OCI-LY3 (cell line): ENCODE results near the gene CUL7.

Experiments used
- H2AFZ ChIP-seq: fragments of 200-600, 300-600 bp; shearing (Covaris generic); 2 replicates; pipeline ENCODE4 v1.6.0; 2014; ENCODE audit warnings: antibody characterized with exemption, low read depth, low read length
- H3K27ac ChIP-seq: fragments of 200-600, 300-600 bp; sonication (generic); 2 replicates; pipeline ENCODE4 v1.5.1; 2014; ENCODE audit warnings: mild to moderate bottlenecking, low read length, moderate library complexity, mixed read lengths
- H3K27me3 ChIP-seq: fragments of 200-600, 300-600 bp; sonication (generic); 2 replicates; pipeline ENCODE4 v1.6.1; 2014; ENCODE audit warnings: low read depth, low read length, mixed read lengths
- H3K36me3 ChIP-seq: fragments of 200-600, 300-600 bp; sonication (generic); replicated peaks from 2 replicates; pipeline ENCODE3; 2014; ENCODE audit warnings: low read depth, low read length, mixed read lengths
- H3K4me1 ChIP-seq: fragments of 300-600, 200-600 bp; sonication (generic); 2 replicates; pipeline ENCODE4 v1.6.1; 2014; ENCODE audit warnings: low read length, mixed read lengths
- H3K4me2 ChIP-seq: fragments of 200-600, 300-600 bp; sonication (generic); 2 replicates; pipeline ENCODE4 v1.6.1; 2014; ENCODE audit warnings: low read length, mixed read lengths
- H3K4me3 ChIP-seq: fragments of 300-600, 200-600 bp; sonication (generic); 2 replicates; pipeline ENCODE4 v1.5.1; 2014; ENCODE audit warnings: antibody characterized with exemption, mild to moderate bottlenecking, low read length, moderate library complexity
- H3K79me2 ChIP-seq: fragments of 300-600, 200-600 bp; shearing (Covaris generic); 2 replicates; pipeline ENCODE4 v1.6.1; 2014; ENCODE audit warnings: mild to moderate bottlenecking, low read length, mixed read lengths
- H3K9ac ChIP-seq: fragments of 300-600, 200-600 bp; shearing (Covaris generic); 2 replicates; pipeline ENCODE4 v1.6.0; 2014; ENCODE audit warnings: mild to moderate bottlenecking, low read length, moderate library complexity
- H3K9me3 ChIP-seq: fragments of 200-600, 300-600 bp; shearing (Covaris generic); 2 replicates; pipeline ENCODE4 v1.6.1; 2014; ENCODE audit warnings: low read length, mixed read lengths; ENCODE audit not compliant: insufficient read depth
- H4K20me1 ChIP-seq: fragments of 200-600, 300-600 bp; sonication (generic); 2 replicates; pipeline ENCODE4 v1.6.1; 2016; ENCODE audit warnings: low read length, mixed read lengths; ENCODE audit not compliant: insufficient read depth
- EZH2phosphoT487 ChIP-seq: fragments of 200-600 bp; shearing (Covaris generic); IDR thresholded peaks from 2 replicates; pipeline ENCODE4 v1.6.1; 2018; ENCODE audit warnings: antibody characterized with exemption, mixed run types, low read depth
- TF ChIP-seq, protein P1 (sequence below): fragments of 200-600, 300-600 bp; sonication (generic); IDR thresholded peaks from 2 replicates; pipeline ENCODE4 v1.5.1; 2014; ENCODE audit warnings: antibody characterized with exemption, low read length, low read depth

CUL7 gene

DNA sequence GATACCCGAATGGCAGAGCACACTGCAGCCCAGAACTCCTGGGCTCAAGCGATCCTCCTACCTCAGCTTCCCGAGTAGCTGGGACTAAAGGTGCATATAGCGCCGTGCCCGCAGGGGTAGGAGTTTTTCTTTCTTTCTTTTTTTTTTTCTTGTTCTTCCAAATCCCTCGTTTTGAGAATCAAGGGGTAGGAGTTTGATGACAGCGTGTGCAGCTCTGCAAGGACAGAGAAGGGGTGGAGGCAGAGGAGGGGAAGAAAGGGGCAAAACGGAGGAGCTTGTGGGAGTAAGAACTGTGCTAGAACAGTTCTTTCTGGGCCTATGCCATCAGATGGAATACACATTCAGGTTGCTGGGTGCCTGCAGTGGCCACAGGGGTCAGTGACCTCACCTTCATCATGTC lies 16.9 kb downstream of the CUL7 start:
- Histone ChIP-seq H4K20me1 (no peaks in the 10 kb centered on the region), H2AFZ (no peak overlapping the region), H3K4me2 (no peak overlapping the region), H3K9me3 (no peaks in the 10 kb centered on the region), H3K79me2 (no peaks in the 10 kb centered on the region), H3K27me3 (no peaks in the 10 kb centered on the region), H3K36me3 (peaks cover 57% of the 10 kb centered on the region), H3K27ac (no peak overlapping the region), H3K4me3 (no peak overlapping the region), H3K9ac (no peak overlapping the region), H3K4me1 (no peaks in the 10 kb centered on the region)
- TF ChIP-seq, protein P1, sequence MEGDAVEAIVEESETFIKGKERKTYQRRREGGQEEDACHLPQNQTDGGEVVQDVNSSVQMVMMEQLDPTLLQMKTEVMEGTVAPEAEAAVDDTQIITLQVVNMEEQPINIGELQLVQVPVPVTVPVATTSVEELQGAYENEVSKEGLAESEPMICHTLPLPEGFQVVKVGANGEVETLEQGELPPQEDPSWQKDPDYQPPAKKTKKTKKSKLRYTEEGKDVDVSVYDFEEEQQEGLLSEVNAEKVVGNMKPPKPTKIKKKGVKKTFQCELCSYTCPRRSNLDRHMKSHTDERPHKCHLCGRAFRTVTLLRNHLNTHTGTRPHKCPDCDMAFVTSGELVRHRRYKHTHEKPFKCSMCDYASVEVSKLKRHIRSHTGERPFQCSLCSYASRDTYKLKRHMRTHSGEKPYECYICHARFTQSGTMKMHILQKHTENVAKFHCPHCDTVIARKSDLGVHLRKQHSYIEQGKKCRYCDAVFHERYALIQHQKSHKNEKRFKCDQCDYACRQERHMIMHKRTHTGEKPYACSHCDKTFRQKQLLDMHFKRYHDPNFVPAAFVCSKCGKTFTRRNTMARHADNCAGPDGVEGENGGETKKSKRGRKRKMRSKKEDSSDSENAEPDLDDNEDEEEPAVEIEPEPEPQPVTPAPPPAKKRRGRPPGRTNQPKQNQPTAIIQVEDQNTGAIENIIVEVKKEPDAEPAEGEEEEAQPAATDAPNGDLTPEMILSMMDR, result no peak
- no peak for TF ChIP-seq EZH2phosphoT487

DNA sequence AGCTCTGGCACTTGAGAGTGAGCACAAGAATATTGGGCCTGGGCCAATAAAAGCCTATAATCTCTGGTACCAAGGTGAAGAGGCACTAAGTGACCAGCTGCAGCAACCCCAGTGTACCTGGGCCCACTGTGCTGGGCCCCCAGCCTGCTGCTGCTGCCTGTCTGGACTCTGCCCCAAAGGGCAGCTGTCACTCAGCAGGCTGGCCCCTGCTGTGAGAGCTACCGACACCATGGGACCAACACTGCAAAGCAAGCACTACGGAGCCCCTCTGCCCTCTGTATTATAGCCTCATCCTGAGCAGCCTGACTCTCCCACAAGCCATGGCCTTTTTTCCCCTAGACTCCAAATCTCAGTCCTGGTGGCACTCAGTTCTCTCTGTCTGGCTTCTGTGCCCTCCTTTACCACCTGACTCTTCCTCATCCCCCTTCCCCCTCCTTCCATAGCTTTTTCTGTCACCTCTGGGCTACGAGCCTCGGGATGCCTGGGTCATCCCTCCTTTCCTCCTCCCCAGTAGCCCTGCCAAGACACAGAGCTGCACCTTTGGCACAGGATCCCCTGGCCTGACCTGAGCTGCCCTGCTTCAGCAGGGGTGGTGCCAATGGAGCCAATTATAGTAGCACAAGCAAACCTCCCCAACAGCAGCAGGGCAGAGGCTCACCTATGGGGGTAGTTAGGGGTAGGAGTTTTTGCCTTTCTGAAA lies 18.0 kb downstream of the CUL7 start:
- Histone ChIP-seq H3K27me3 (no peaks in the 10 kb centered on the region), H3K27ac (no peak overlapping the region), H3K79me2 (no peaks in the 10 kb centered on the region), H3K4me3 (no peak overlapping the region), H3K4me1 (no peaks in the 10 kb centered on the region), H4K20me1 (no peaks in the 10 kb centered on the region), H3K4me2 (no peak overlapping the region), H3K36me3 (peaks cover 57% of the 10 kb centered on the region), H3K9ac (no peak overlapping the region), H3K9me3 (no peaks in the 10 kb centered on the region), H2AFZ (no peak overlapping the region)
- TF ChIP-seq, protein P1, result no peak
- no peak for TF ChIP-seq EZH2phosphoT487

DNA sequence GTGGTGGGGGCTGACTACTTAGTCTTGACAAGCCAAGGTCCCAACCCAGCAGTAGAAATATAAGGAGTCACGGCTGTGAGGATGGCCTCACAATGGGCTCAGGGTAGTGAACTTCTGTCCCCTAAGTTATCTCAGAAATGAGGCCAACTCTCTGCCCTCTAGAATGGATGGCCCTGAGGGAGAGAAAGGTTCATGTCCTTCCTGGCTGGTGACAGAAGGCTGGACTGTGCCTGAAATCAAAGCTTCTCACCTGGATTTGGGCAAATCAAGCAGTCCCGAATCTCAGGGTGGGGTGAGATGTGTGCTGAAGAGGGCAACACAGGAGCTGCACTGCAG lies 19.5 kb downstream of the CUL7 start:
- Histone ChIP-seq H4K20me1 (no peaks in the 10 kb centered on the region), H3K27me3 (no peaks in the 10 kb centered on the region), H3K9me3 (no peaks in the 10 kb centered on the region), H2AFZ (no peak overlapping the region), H3K4me3 (no peak overlapping the region), H3K36me3 (peaks cover 65% of the 10 kb centered on the region), H3K4me2 (no peak overlapping the region), H3K4me1 (no peaks in the 10 kb centered on the region), H3K27ac (no peak overlapping the region), H3K9ac (no peak overlapping the region), H3K79me2 (no peaks in the 10 kb centered on the region)
- TF ChIP-seq, protein P1, result no peak
- TF ChIP-seq EZH2phosphoT487, result no peak

DNA sequence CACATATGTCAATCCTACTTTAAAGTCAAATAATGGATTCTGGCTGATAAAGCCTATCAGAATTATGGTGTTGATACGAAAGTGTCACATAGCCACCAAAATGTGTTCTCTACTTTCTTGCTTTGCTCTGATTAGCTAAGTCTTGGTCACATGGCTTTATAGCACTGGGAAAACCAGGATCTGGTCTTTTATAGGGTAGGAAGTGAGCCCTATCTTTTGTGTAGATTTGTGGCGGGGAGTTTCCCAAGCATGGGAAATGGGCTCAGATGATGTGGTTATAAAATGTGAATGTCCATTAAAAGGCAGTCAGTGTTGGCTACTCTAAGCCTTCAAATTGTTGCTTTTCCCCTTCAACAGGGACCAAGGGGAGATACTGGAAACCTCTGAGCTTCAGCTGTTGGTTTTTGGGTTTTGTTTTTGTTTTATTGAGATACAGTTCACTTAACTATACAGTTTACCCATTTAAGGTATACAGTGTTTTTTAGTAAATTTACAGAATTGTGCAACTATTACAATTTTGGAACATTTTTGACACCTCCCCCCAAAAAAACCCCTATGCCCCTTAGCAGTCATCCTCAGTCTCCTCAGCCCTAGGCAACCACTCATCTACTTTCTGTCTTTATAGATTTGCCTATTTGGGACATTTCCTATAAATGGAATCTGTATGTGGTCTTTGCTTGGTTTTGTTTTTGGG lies 20.0 kb downstream of the CUL7 start:
- H3K36me3 ChIP-seq, result peaks cover 64% of the 10 kb centered on the region
- no peak overlapping the region for H3K4me2 ChIP-seq
- H4K20me1 ChIP-seq, result no peaks in the 10 kb centered on the region
- H3K9ac ChIP-seq, result no peak overlapping the region
- no peaks in the 10 kb centered on the region for H3K27me3 ChIP-seq
- H3K4me3 ChIP-seq, result no peak overlapping the region
- no peaks in the 10 kb centered on the region for H3K4me1 ChIP-seq
- H2AFZ ChIP-seq, result no peak overlapping the region
- H3K79me2 ChIP-seq, result no peaks in the 10 kb centered on the region
- no peak for TF ChIP-seq EZH2phosphoT487
- TF ChIP-seq, protein P1, result no peak
- H3K9me3 ChIP-seq, result no peaks in the 10 kb centered on the region
- H3K27ac ChIP-seq, result no peak overlapping the region
